Mesenchymal stem cell (in vitro differentiated cells and primary cell): ENCODE measurements around the gene TOR2A.

Experiments
- DNase-seq: peaks from one replicate; pipeline ENCODE4 v3.0.0-alpha.2; 2013
- H2AFZ ChIP-seq: one replicate; pipeline ENCODE4 v1.6.1; 2013; ENCODE audit warnings: low read depth, mild to moderate bottlenecking, control low read depth, inconsistent platforms, low read length, moderate library complexity
- H2AK5ac ChIP-seq: 2 replicates; pipeline ENCODE4 v1.6.1; 2013; ENCODE audit warnings: low read length, moderate library complexity, mild to moderate bottlenecking, inconsistent platforms; ENCODE audit not compliant: severe bottlenecking
- H2BK120ac ChIP-seq: one replicate; pipeline ENCODE4 v1.6.1; 2013; ENCODE audit warnings: low read depth, mild to moderate bottlenecking, inconsistent platforms, low read length, moderate library complexity
- H2BK12ac ChIP-seq, 2 experiments: one replicate each; pipeline ENCODE4 v1.6.1; 2013; ENCODE audit warnings: inconsistent platforms in 2 of 2, low read length in 2 of 2, mild to moderate bottlenecking in 2 of 2, moderate library complexity in 2 of 2, control low read depth in 1 of 2
- H2BK15ac ChIP-seq: one replicate; pipeline ENCODE4 v1.6.1; 2013; ENCODE audit warnings: mild to moderate bottlenecking, low read depth, inconsistent platforms; ENCODE audit not compliant: poor library complexity, severe bottlenecking
- H2BK5ac ChIP-seq: 2 replicates; pipeline ENCODE4 v1.6.1; 2013; ENCODE audit warnings: low read depth, mild to moderate bottlenecking, low read length, control low read depth, inconsistent platforms; ENCODE audit not compliant: poor library complexity, severe bottlenecking
- H3K14ac ChIP-seq, 2 experiments: one replicate each; pipeline ENCODE4 v1.6.1; 2013; ENCODE audit warnings: inconsistent platforms in 2 of 2, low read length in 2 of 2, control low read depth in 1 of 2, mild to moderate bottlenecking in 1 of 2, moderate library complexity in 1 of 2
- H3K18ac ChIP-seq, 2 experiments: one replicate each; pipeline ENCODE4 v1.6.1; 2013; ENCODE audit warnings: inconsistent platforms in 2 of 2, low read length in 2 of 2, control low read depth in 1 of 2, low read depth in 1 of 2, mild to moderate bottlenecking in 1 of 2
- H3K23ac ChIP-seq, 2 experiments: one replicate each; pipeline ENCODE4 v1.6.1; 2013; ENCODE audit warnings: inconsistent platforms in 2 of 2, low read length in 2 of 2, mild to moderate bottlenecking in 2 of 2, moderate library complexity in 2 of 2, control low read depth in 1 of 2
- H3K27ac ChIP-seq: 2 replicates; pipeline ENCODE4 v1.5.1; 2013; ENCODE audit warnings: mild to moderate bottlenecking, moderate library complexity, low read length, control low read depth, inconsistent platforms; ENCODE audit not compliant: poor library complexity, severe bottlenecking
- H3K27me3 ChIP-seq, 2 experiments: 2 replicates each; pipeline versions ENCODE4 v1.6.1 to v1.7.0; 2013; ENCODE audit warnings: low read length in 2 of 2, mild to moderate bottlenecking in 2 of 2, moderate library complexity in 2 of 2, control low read depth in 1 of 2, inconsistent platforms in 1 of 2; ENCODE audit not compliant: control insufficient read depth in 1 of 2, insufficient read depth in 1 of 2
- H3K36me3 ChIP-seq, 2 experiments: 2 replicates each; pipeline versions ENCODE4 v1.6.1 to v1.7.0; 2013; ENCODE audit warnings: low read length in 2 of 2, control low read depth in 1 of 2, inconsistent platforms in 1 of 2, low read depth in 1 of 2, mild to moderate bottlenecking in 1 of 2; ENCODE audit not compliant: insufficient read depth in 2 of 2, control insufficient read depth in 1 of 2
- H3K4ac ChIP-seq, 2 experiments: one replicate each; pipeline ENCODE4 v1.6.1; 2013; ENCODE audit warnings: inconsistent platforms in 2 of 2, low read length in 2 of 2, mild to moderate bottlenecking in 2 of 2, moderate library complexity in 2 of 2, control low read depth in 1 of 2, low read depth in 1 of 2
- H3K4me1 ChIP-seq: 2 replicates; pipeline ENCODE4 v1.6.1; 2013; ENCODE audit warnings: low read depth, low read length, control low read depth; ENCODE audit not compliant: control insufficient read depth, insufficient read depth
- H3K4me2 ChIP-seq: 2 replicates; pipeline ENCODE4 v1.6.1; 2013; ENCODE audit warnings: low read length, mild to moderate bottlenecking, inconsistent platforms; ENCODE audit not compliant: poor library complexity, severe bottlenecking
- H3K4me3 ChIP-seq, 2 experiments: 2 replicates each; pipeline versions ENCODE4 v1.5.1 to v1.7.0; 2013; ENCODE audit warnings: low read length in 2 of 2, mild to moderate bottlenecking in 2 of 2, control low read depth in 1 of 2, low read depth in 1 of 2; ENCODE audit not compliant: insufficient read depth in 1 of 2
- H3K79me1 ChIP-seq: replicated peaks from 2 replicates; pipeline ENCODE4 v1.6.1; 2013; ENCODE audit warnings: mild to moderate bottlenecking, control low read depth, low read length, inconsistent platforms; ENCODE audit not compliant: poor library complexity, severe bottlenecking
- H3K9ac ChIP-seq: 2 replicates; pipeline ENCODE4 v1.7.0; 2013; ENCODE audit warnings: mild to moderate bottlenecking, low read length, moderate library complexity
- H3K9me3 ChIP-seq: 2 replicates; pipeline ENCODE4 v1.7.0; 2013; ENCODE audit warnings: mild to moderate bottlenecking, low read length; ENCODE audit not compliant: control insufficient read depth
- H4K8ac ChIP-seq: one replicate; pipeline ENCODE4 v1.6.1; 2013; ENCODE audit warnings: inconsistent platforms, mild to moderate bottlenecking, low read length, moderate library complexity
- H4K91ac ChIP-seq: one replicate; pipeline ENCODE4 v1.6.1; 2013; ENCODE audit warnings: mild to moderate bottlenecking, low read length, inconsistent platforms
- WGBS: methylation state at CpG from one replicate; pipeline ENCODE4 v1.1.7; 2013; ENCODE audit warnings: mixed read lengths; 5-methylcytosine and 5-hydroxymethylcytosine counted together

Gene TOR2A

DNA sequence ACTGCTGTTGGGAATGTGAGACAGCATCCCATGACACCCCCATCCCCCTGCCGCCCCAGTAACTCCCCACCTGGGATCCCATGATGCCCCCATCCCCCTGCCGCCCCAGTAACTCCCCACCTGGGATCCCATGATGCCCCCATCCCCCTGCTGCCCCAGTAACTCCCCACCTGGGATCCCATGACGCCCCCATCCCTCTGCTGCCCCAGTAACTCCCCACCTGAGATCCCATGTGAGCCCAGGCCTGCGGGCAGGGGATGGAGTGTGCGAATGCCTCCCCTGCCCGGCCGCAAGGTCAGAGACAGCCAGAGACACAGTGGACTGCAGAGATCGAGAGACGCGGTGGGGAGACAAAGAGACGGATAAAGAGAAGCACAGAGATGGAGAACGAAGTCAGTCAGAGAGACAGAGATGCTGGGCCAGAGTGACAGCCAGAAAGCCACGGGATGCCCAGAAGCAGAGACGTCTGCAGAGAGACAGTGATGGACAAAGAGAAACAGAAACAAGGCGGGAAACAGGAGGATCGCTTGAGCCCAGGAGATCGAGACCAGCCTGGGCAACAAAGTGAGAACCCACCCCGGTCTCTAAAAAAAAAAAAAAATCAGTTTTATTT lies 42.4 kb upstream of the TOR2A start:
- Histone ChIP-seq H4K8ac (no peak overlapping the region), H2AFZ (no peak overlapping the region), H2BK120ac (no peak overlapping the region), H2BK12ac (no peak overlapping the region), H3K4ac (no peak overlapping the region), H2BK5ac (no peak overlapping the region), H3K27me3 (peaks cover 14 to 19% of the 10 kb centered on the region in 2 experiments), H3K27ac (no peak overlapping the region), H3K23ac (no peak overlapping the region), H2BK15ac (peak overlapping the region; percentile 15), H2AK5ac (no peak overlapping the region), H3K4me1 (no peaks in the 10 kb centered on the region), H3K4me2 (no peak overlapping the region), H3K9ac (no peak overlapping the region), H3K4me3 (no peak overlapping the region), H3K79me1 (no peaks in the 10 kb centered on the region), H3K18ac (no peak overlapping the region), H3K14ac (no peak overlapping the region), H3K9me3 (no peaks in the 10 kb centered on the region), H3K36me3 (no peaks in the 10 kb centered on the region), H4K91ac (no peak overlapping the region)
- no peak for DNase-seq
- WGBS, result 88% methylated on average over 17 of the region's 18 CpGs

DNA sequence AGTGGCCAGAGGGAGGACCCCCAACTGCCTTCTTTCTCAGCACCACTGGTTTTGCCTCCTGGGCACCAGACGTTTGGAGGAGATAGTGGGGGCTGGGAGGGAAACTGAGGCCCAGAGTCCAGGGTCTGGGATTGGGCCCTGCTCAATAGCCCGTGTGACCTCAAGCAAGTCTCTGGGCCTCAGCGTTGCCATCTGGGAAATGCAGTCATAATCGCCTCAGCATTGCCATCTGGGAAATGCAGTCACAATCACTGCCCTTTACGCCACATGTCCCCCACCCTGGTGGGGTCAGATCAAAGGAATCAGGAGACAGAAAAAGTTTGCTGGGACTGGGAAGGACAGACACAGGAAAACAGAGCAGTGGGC lies 41.8 kb upstream of the TOR2A start:
- WGBS, result 86% methylated on average over 2 of the region's 5 CpGs
- Histone ChIP-seq H2BK5ac (no peak overlapping the region), H3K4me2 (no peak overlapping the region), H3K4ac (no peak overlapping the region), H3K23ac (no peak overlapping the region), H3K27me3 (peaks cover 14 to 20% of the 10 kb centered on the region in 2 experiments), H2AFZ (no peak overlapping the region), H3K18ac (peak overlapping the region in 1 of 2 experiments; percentile 11), H3K9me3 (no peaks in the 10 kb centered on the region), H3K9ac (no peak overlapping the region), H4K91ac (no peak overlapping the region), H3K14ac (no peak overlapping the region), H2AK5ac (no peak overlapping the region), H3K79me1 (no peaks in the 10 kb centered on the region), H2BK12ac (peak overlapping the region in 1 of 2 experiments; percentile 68), H3K36me3 (no peaks in the 10 kb centered on the region), H4K8ac (no peak overlapping the region), H2BK15ac (no peak overlapping the region), H3K4me1 (no peaks in the 10 kb centered on the region), H3K27ac (no peak overlapping the region), H3K4me3 (no peak overlapping the region), H2BK120ac (no peak overlapping the region)
- no peak for DNase-seq

DNA sequence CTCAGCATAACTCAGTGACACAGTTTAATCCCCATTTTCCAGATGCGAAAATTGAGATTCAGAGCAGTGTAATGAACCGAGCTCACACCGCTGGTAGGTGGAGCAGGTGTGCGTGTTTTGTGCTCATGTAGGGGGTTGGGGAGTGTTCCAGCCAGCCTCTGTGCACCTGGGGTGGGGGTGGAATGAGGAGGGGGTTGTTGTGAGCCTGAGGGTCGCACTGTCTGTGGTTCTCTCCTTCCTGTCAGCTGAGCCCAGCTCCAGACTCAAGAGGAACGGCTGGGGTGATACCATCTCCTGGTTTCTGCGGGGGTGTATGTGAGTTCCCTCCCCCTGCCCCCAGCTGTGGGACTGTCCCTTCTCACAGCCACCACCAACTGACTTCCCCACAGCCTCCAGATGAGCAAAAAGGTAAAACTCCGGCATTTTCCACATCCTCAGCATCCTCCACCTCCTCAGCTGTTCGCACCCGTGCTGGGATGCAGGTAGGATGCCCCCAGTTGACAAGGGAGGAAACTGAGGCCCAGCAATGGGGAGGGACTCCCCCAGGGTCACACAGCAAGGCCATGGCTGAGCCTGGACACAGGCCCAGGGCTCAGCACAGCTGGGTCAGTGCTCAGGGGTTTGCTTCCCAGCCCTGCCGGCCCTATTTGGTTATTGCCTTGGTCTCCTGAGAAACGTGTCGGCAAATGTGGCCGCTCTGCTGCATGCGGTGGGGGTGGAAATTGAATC lies 41.3 kb upstream of the TOR2A start:
- H2BK120ac ChIP-seq, result no peak overlapping the region
- H3K79me1 ChIP-seq, result no peaks in the 10 kb centered on the region
- H2BK15ac ChIP-seq, result peak overlapping the region; percentile 15
- H2BK5ac ChIP-seq, result no peak overlapping the region
- H3K4me1 ChIP-seq, result peaks cover 1% of the 10 kb centered on the region
- peak overlapping the region; percentile 28 for H4K91ac ChIP-seq
- DNase-seq, result no peak
- 70% methylated on average over 14 of the region's 15 CpGs for WGBS
- H3K4me2 ChIP-seq, result no peak overlapping the region
- peaks cover 14 to 20% of the 10 kb centered on the region in 2 experiments for H3K27me3 ChIP-seq
- H3K9me3 ChIP-seq, result no peaks in the 10 kb centered on the region
- no peaks in the 10 kb centered on the region for H3K36me3 ChIP-seq
- H2AFZ ChIP-seq, result no peak overlapping the region
- H2AK5ac ChIP-seq, result no peak overlapping the region
- no peak overlapping the region for H3K4me3 ChIP-seq
- H3K18ac ChIP-seq, result peak overlapping the region in 1 of 2 experiments; percentile 11
- H3K23ac ChIP-seq, result peak overlapping the region in 1 of 2 experiments; percentile 2
- peak overlapping the region; percentile 4 for H4K8ac ChIP-seq
- H2BK12ac ChIP-seq, result no peak overlapping the region
- peak overlapping the region in 1 of 2 experiments; percentile 23 for H3K14ac ChIP-seq
- H3K27ac ChIP-seq, result no peak overlapping the region
- no peak overlapping the region for H3K4ac ChIP-seq
- H3K9ac ChIP-seq, result no peak overlapping the region

DNA sequence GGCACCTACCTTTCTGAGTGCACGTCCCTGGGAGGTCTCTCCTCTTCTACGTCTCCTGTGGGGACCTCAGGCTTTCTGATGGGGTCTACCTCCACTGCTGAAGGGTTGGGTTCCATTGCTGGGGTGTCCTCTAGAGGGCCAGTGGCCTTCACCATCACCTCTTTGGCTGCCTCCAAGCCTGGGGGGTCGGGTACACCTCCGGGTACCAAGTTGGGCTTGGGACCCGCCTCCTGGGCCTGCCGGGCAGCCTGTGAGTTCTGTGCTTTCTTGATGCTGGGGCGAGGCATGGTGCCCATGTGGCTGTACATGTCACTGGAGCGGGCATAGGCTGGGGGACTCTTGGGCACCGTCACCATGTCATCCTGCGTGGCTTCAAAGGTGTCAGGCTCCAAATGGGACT lies 38.9 kb upstream of the TOR2A start:
- Histone ChIP-seq H3K79me1 (no peaks in the 10 kb centered on the region), H3K4me3 (no peak overlapping the region), H2BK120ac (no peak overlapping the region), H3K36me3 (no peaks in the 10 kb centered on the region), H3K27me3 (peaks cover 14 to 35% of the 10 kb centered on the region in 2 experiments), H2BK5ac (no peak overlapping the region), H3K4me2 (no peak overlapping the region), H3K18ac (no peak overlapping the region), H2BK12ac (no peak overlapping the region), H2BK15ac (no peak overlapping the region), H3K4me1 (peaks cover 11% of the 10 kb centered on the region), H4K91ac (no peak overlapping the region), H3K27ac (no peak overlapping the region), H3K23ac (no peak overlapping the region), H3K14ac (no peak overlapping the region), H2AFZ (no peak overlapping the region), H3K9me3 (no peaks in the 10 kb centered on the region), H3K4ac (no peak overlapping the region), H3K9ac (no peak overlapping the region), H4K8ac (no peak overlapping the region), H2AK5ac (no peak overlapping the region)
- WGBS, result 83% methylated on average over 10 of the region's 10 CpGs
- no peak for DNase-seq
